SK-N-MC (cell line): ENCODE measurements around the gene ZBTB20.

Source experiments
- DNase-seq: peaks from one replicate; pipeline ENCODE4 v3.0.0-alpha.2; 2011; ENCODE audit warnings: low read depth, low spot score
- H3K27ac ChIP-seq: fragments of 200-600 bp; sonication (generic); 2 replicates; pipeline ENCODE4 v1.5.1; 2016; ENCODE audit warnings: mixed run types
- H3K36me3 ChIP-seq: fragments of 200-600 bp; sonication (generic); 2 replicates; pipeline ENCODE4 v1.6.1; 2017; ENCODE audit warnings: antibody characterized with exemption, low read length, mixed read lengths; ENCODE audit not compliant: insufficient read depth
- H3K4me3 ChIP-seq: fragments of 200-600 bp; sonication (generic); 2 replicates; pipeline ENCODE4 v1.5.1; 2016
- H3K9ac ChIP-seq: fragments of 200-600 bp; sonication (generic); 2 replicates; pipeline ENCODE4 v1.8.0; 2017; ENCODE audit warnings: mixed run types, mixed read lengths; ENCODE audit not compliant: insufficient read length
- H3K9me3 ChIP-seq: fragments of 200-600 bp; sonication (generic); 2 replicates; pipeline ENCODE4 v1.6.1; 2017; ENCODE audit warnings: low read depth, mild to moderate bottlenecking, antibody characterized with exemption, low read length, moderate library complexity, mixed read lengths
- EZH2 ChIP-seq: fragments of 200-600 bp; sonication (generic); IDR thresholded peaks from one replicate; pipeline ENCODE4 v1.6.1; 2017; ENCODE audit warnings: antibody characterized with exemption
- FOXP2 ChIP-seq: optimal IDR thresholded peaks from 2 replicates; pipeline ENCODE3; 2011; ENCODE audit warnings: mild to moderate bottlenecking, moderate library complexity; ENCODE audit not compliant: insufficient read depth; ENCODE audit errors: extremely low read length, control extremely low read depth
- POLR2AphosphoS5 ChIP-seq: IDR thresholded peaks from 2 replicates; pipeline ENCODE4 v1.6.1; 2012; ENCODE audit warnings: mild to moderate bottlenecking, low read depth, low read length, borderline replicate concordance

Gene ZBTB20

GRCh38 chr3:115154611-115155010, 7.5 kb upstream of the ZBTB20 start:
- no peak for TF ChIP-seq POLR2AphosphoS5
- TF ChIP-seq EZH2, result no peak
- TF ChIP-seq FOXP2, result no peak
- Histone ChIP-seq H3K36me3 (no peaks in the 10 kb centered on the region), H3K9ac (no peak overlapping the region), H3K4me3 (no peak overlapping the region), H3K9me3 (no peaks in the 10 kb centered on the region), H3K27ac (no peak overlapping the region)
- no peak for DNase-seq

- no peak for TF ChIP-seq POLR2AphosphoS5
- no peak for TF ChIP-seq EZH2
- TF ChIP-seq FOXP2, result no peak
- no peaks in the 10 kb centered on the region for H3K9me3 ChIP-seq
- no peak overlapping the region for H3K27ac ChIP-seq
- no peaks in the 10 kb centered on the region for H3K36me3 ChIP-seq
- no peak overlapping the region for H3K4me3 ChIP-seq
- H3K9ac ChIP-seq, result no peak overlapping the region
- DNase-seq, result no peak
Measured at GRCh38 chr3:115151921-115152320, 4.8 kb upstream of the ZBTB20 start.

- H3K4me3 ChIP-seq, result peak overlapping the region; percentile 88
- H3K9ac ChIP-seq, result peak overlapping the region; percentile 74
- peak overlapping the region; percentile 87 for H3K27ac ChIP-seq
- no peaks in the 10 kb centered on the region for H3K9me3 ChIP-seq
- peak; percentile 22 for DNase-seq
- TF ChIP-seq EZH2 (no peak), POLR2AphosphoS5 (no peak), FOXP2 (no peak)
- H3K36me3 ChIP-seq, result no peaks in the 10 kb centered on the region
Measured at GRCh38 chr3:115148142-115148790, 1.2 kb upstream of the ZBTB20 start.

- TF ChIP-seq FOXP2 (peak; percentile 68), EZH2 (no peak), POLR2AphosphoS5 (peak; percentile 37; the same call in 1 of the 2 replicates)
- Histone ChIP-seq H3K9ac (peak overlapping the region; percentile 74), H3K4me3 (peak overlapping the region; percentile 88), H3K36me3 (no peaks in the 10 kb centered on the region), H3K9me3 (no peaks in the 10 kb centered on the region), H3K27ac (peak overlapping the region; percentile 87)
- peak; percentile 100 for DNase-seq
Measured at GRCh38 chr3:115147329-115148141, 447 bp upstream of the ZBTB20 start.

GRCh38 chr3:115146032-115146417, 1.1 kb downstream of the ZBTB20 start:
- H3K36me3 ChIP-seq, result no peaks in the 10 kb centered on the region
- DNase-seq, result no peak
- peak overlapping the region; percentile 88 for H3K4me3 ChIP-seq
- peak overlapping the region; percentile 89 for H3K9ac ChIP-seq
- H3K9me3 ChIP-seq, result no peaks in the 10 kb centered on the region
- TF ChIP-seq POLR2AphosphoS5, result no peak
- no peak for TF ChIP-seq FOXP2
- no peak for TF ChIP-seq EZH2
- H3K27ac ChIP-seq, result peak overlapping the region; percentile 88

- Histone ChIP-seq H3K36me3 (no peaks in the 10 kb centered on the region), H3K27ac (no peak overlapping the region), H3K9me3 (no peaks in the 10 kb centered on the region), H3K9ac (no peak overlapping the region), H3K4me3 (no peak overlapping the region)
- TF ChIP-seq FOXP2, result no peak
- no peak for TF ChIP-seq POLR2AphosphoS5
- no peak for TF ChIP-seq EZH2
- no peak for DNase-seq
Measured at GRCh38 chr3:115141033-115141757, 5.9 kb downstream of the ZBTB20 start.

GRCh38 chr3:115139072-115139471, 8.0 kb downstream of the ZBTB20 start:
- Histone ChIP-seq H3K9ac (no peak overlapping the region), H3K27ac (no peak overlapping the region), H3K9me3 (no peaks in the 10 kb centered on the region), H3K4me3 (no peak overlapping the region), H3K36me3 (no peaks in the 10 kb centered on the region)
- no peak for DNase-seq
- TF ChIP-seq FOXP2 (no peak), POLR2AphosphoS5 (no peak), EZH2 (no peak)
